Right forelimb (tissue), 1 donor: ENCODE results near the gene LAMA2.
"Not testable (repeated sequence)": the region's sequence is repeated elsewhere in the genome, so short reads cannot be mapped to it uniquely, and the experiment has no call there.

ENCODE experiments used
- DNase-seq: peaks from one replicate; pipeline ENCODE4 v3.0.0-alpha.2; 2018

Gene LAMA2

DNA sequence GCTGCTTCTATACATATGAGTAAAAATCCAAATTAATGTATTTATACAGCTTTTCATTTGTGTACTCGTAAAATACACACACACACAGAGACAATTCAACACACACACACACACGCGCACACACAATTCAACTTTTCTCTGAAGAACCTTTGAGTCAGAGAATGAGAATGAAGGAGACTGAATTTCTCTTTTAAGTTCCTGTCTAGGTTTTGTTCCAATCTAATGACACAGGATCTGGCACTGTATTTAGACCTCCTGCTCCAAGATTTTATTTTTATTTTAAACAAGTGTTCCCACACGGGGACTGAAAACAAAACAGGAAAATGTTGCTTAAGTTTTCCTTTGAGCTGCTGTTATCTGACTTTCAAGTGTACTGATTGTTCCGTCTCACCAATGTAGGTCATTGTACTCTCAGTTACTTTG is 250.8 kb downstream of the LAMA2 start:
- DNase-seq, result no peak

GRCh38 chr6:129134535-129134934 is 251.6 kb downstream of the LAMA2 start:
- no peak for DNase-seq

DNA sequence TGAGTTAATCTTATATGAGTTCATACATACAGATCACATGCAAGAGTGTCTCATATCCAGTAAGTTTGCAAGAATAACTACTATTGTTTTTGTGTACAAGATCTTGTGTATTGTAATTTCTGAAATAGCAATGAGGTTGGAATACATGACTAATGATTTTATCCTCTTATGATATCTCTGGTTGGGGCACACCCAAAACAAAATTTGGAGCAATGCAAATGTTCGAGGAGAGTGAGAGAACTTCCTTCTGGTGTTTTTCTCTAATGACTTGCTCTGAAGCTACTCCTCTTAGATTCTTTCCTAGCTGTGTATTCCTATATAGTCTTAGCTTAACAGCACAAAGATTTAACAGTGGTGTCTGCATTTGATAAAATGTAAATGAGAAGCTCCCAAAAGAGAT is 252.5 kb downstream of the LAMA2 start:
- DNase-seq, result no peak

GRCh38 chr6:129136751-129137150 is 253.8 kb downstream of the LAMA2 start:
- no peak for DNase-seq

DNA sequence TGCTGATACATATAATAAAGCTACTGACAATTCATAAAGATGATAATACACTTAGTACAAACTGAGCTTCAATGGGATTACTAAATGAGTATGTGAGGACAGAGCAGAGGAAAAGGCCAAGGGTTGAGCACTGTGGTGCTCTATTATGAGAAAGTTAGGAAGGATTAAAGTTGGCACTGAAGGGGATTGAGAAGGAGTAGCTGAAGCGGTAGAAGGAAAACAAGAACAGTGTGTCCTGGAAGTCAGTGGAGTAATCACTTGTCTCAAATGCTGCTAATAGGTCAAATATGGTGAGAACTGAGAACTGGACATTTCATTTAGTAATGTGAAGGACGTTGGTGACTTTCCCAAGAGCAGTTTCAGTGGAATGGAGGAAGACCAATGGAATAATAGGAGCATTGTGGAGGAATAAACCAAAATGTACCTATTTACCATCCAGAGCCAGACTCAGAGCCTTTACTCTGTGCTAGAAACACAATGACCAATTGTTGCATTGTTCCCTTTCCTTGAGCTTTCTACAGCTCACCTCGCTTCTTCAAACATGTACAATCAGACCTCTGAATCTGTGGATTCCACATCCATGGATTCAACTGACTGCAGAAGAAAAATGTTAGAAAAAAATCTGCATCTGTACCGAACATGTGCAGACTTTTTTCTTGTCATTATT is 255.9 kb downstream of the LAMA2 start:
- no peak for DNase-seq

GRCh38 chr6:129140526-129140925 is 257.6 kb downstream of the LAMA2 start:
- DNase-seq, result peak; percentile 45

DNA sequence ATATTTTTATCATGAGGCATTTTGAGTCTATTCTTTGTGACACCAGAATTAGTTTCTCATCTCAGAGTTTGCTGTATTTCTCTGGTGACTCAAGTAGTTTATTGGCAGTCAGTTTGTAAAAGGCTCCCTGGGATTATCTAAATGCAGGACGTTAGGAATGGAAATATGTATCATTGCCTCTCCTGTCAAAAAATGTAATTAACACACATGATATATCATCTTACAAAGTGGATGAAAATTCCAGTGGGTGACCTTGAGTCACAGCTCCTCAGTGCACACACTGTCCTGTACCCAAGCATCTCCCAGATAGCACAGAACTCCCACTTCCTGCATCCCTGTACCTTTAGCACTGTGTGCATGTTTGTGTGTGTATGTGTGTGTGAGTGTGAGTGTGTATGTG is 258.6 kb downstream of the LAMA2 start:
- DNase-seq, result no peak

- DNase-seq, result no peak
These were observed 264.0 kb downstream of the LAMA2 start for GRCh38 chr6:129146902-129147301.

GRCh38 chr6:129150507-129150906 is 267.6 kb downstream of the LAMA2 start:
- DNase-seq, result no peak

- no peak for DNase-seq
These were observed 270.3 kb downstream of the LAMA2 start for GRCh38 chr6:129153257-129153656.

- not testable (repeated sequence) for DNase-seq
These were observed 276.3 kb downstream of the LAMA2 start for GRCh38 chr6:129159242-129159641.

GRCh38 chr6:129162605-129163004 is 279.7 kb downstream of the LAMA2 start:
- no peak for DNase-seq

DNA sequence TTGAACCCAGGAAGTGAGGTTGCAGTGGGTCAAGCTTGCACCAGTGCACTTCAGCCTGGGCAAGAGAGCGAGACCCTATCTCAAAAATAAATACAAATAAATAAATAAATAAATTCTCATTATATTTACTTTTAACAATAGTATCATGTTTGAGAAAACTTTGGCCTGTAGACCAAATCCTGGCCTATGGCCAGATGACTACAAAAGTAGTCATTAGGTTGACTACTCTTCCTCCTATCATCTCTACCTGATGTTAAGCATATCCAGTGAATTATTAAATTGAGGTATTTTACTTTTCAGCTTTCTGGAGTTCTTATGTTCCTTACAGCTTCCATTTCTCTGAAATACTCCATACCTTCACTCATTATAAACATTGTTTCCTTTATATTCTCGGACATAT is 280.6 kb downstream of the LAMA2 start:
- no peak for DNase-seq

GRCh38 chr6:129164032-129164431 is 281.1 kb downstream of the LAMA2 start:
- no peak for DNase-seq

GRCh38 chr6:129172279-129172995 is 289.5 kb downstream of the LAMA2 start:
- not testable (repeated sequence) for DNase-seq

GRCh38 chr6:129175066-129175465 is 292.1 kb downstream of the LAMA2 start:
- no peak for DNase-seq

- no peak for DNase-seq
These were observed 294.9 kb downstream of the LAMA2 start for GRCh38 chr6:129177801-129178200.

DNA sequence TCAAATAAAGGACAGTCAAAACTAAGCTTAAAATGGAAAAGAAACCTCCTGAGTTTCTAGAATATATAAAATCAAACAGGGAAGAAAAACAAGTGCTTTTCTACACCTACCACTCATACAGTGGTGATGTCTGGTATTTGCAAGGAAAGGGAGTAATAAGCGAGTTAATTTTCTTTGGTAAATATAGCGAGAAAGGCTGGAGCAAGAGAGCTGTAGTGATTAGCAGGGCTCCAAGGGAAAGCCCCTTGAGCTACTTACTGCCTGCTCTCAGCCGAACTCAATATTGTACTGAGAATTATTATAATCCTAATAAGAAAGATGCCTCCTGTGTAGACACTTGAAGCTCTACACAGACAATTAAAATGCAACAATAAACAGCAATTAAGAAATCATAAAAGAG is 296.3 kb downstream of the LAMA2 start:
- DNase-seq, result no peak

- no peak for DNase-seq
These were observed 298.1 kb downstream of the LAMA2 start for GRCh38 chr6:129181001-129181400.

- DNase-seq, result no peak
These were observed 300.3 kb downstream of the LAMA2 start for GRCh38 chr6:129183187-129183591.

DNA sequence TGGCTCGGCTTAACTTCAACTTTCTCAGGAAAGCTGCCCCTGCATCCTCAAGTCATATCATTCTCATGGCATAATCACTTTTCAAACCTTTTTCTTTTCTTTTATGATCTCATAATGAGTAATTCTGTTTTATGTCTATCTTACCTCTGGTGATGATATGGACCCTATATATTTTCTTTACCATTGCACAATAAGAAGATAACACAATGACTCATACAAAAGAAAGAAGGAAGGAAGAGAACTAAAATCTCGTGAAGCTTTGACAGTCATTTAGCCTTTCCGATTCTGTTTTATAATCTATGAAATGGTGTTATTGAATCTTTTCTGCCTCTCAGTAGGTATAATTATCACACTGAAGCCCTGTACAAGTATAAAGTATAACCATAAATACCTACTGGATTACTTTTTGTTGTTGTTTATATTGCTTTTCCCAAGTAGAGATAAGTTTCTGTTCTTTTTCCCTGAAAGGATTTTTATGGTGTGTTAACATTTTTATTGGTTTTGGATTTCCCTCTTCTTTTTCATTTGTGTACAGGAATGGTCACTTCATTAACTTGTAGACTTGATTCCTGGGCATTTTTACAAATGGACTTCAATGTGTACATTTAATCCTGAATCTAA is 300.9 kb downstream of the LAMA2 start:
- DNase-seq, result no peak

GRCh38 chr6:129184324-129184723 is 301.4 kb downstream of the LAMA2 start:
- DNase-seq, result no peak

DNA sequence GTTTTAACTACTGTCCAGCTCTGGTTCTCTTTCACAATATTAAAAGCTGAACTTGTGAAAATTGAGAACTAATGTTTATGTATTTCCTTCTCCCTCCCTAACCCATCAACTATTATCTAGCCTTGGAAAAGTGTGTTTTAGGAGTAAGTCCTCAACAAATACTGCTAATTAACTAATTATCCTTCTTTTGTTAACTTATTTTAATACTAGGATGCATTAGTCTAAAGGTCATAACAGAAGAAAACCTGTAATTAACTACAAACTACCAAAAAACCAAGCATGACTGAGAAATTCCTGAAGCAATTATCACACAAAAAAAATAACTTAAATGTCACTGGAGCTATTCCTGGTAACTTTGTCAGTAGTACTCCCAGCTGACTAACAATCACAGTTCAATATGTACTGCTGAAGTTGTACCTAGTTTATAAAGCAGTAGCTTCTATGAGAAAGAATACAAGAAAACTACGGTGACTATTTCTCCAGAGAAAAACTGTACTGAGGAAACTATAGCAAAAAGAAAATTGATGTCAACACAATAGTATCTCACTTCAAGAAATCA is 301.9 kb downstream of the LAMA2 start:
- no peak for DNase-seq

GRCh38 chr6:129186988-129187387 is 304.1 kb downstream of the LAMA2 start:
- DNase-seq, result no peak
